ENCODE results near the gene KRTAP22-1. TPM values are rescaled to one million over a fixed set of nuclear protein-coding genes. Genes with fewer than 3 reads are reported as not detected.

KRTAP22-1 gene
- total RNA-seq, 2 donors from 2014 or later, result not detected

DNA sequence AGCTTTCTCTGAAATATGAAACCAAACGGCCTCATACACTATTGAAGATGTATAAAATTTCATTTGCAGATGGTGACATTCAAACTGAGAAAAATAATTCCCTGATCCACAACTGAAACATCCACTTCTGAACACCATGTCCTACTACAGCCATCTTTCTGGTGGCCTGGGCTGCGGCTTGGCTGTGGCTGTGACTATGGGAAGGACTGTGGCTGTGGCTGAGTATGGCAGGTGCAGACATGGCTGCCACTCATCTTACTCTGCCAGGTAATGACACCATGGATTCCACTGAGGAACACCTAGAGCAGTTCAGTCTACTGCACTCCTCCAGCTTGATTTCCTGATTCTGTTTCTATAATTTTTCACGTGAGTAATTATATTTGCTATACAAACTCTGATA lies 19.6 kb downstream of the KRTAP22-1 start, which contains the start of gene KRTAP20-4:
Gene KRTAP20-4 (plus strand): TSS at position 106 of the 400 bp plus-strand sequence.
- DNase-seq (no peak), ATAC-seq (no peak)
- intact Hi-C loops (cut with DNase I, micrococcal nuclease), result no loop called here

- intact Hi-C loops (cut with DNase I, micrococcal nuclease), result no loop called here
- ATAC-seq (no peak), DNase-seq (no peak)
These were observed 22.5 kb downstream of the KRTAP22-1 start for GRCh38 chr21:30623362-30623761.

- ATAC-seq, result no peak
- intact Hi-C loops (cut with DNase I, micrococcal nuclease), result no loop called here
- DNase-seq, result no peak
These were observed 24.7 kb downstream of the KRTAP22-1 start for GRCh38 chr21:30625449-30626165.

DNA sequence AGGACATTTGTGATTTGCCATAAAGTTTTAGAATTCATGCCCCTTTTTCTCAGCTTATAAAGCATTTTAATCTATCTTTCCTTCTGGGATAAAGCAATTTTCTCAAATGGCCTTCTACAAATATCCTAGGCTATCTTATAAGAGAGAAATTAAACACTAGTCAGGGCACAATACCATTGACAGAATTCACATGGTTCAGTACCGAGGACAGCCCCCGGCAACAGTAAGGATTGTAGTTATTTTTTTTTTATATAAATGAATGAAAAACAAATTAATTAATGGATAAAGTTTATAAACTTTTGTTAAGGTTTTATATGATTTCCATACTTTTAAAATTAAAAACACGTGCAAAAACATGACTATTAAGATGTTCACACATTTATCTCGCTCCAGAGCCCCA lies 27.2 kb downstream of the KRTAP22-1 start:
- intact Hi-C loops (cut with DNase I, micrococcal nuclease), result no loop called here
- DNase-seq (no peak), ATAC-seq (no peak)

- intact Hi-C loops (cut with DNase I, micrococcal nuclease), result no loop called here
- DNase-seq (no peak), ATAC-seq (no peak)
These were observed 28.3 kb downstream of the KRTAP22-1 start for GRCh38 chr21:30629200-30629599.

GRCh38 chr21:30634906-30635305 lies 34.0 kb downstream of the KRTAP22-1 start, which contains the start of gene KRTAP20-2:
KRTAP20-2 (plus strand) TSS chr21:30635206; CDS start chr21:30635264, 58 bp downstream.
- intact Hi-C loops (cut with DNase I, micrococcal nuclease), result no loop called here
- no peak for DNase-seq
- ATAC-seq, result no peak

DNA sequence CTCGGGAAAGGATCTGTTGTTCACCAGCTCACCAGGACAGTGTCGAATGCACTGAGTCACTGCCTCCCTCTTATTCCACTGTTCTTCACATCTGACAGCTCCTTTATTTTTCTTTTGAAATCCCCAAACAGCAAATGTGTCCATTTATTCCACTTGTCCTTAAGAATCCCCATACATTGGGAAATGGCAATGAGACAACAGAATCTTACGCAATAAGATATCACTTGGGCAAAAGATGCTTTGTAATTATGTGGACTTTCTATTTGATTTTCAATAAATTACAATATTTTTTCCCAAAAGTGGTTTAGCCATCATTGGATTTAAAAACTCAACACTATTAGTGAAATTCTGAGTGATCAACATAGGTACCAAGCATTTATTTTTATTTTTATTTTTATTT lies 37.8 kb downstream of the KRTAP22-1 start:
- intact Hi-C loops (cut with DNase I, micrococcal nuclease), result no loop called here
- DNase-seq, result no peak
- ATAC-seq, result no peak

- ATAC-seq (no peak), DNase-seq (no peak)
- intact Hi-C loops (cut with DNase I, micrococcal nuclease), result no loop called here
These were observed 41.7 kb downstream of the KRTAP22-1 start, which contains the start of gene KRTAP20-3 for GRCh38 chr21:30642564-30642963. KRTAP20-3 (plus strand) TSS chr21:30642864.

GRCh38 chr21:30646904-30647414 lies 46.1 kb downstream of the KRTAP22-1 start:
- ATAC-seq, result no peak
- intact Hi-C loops (cut with DNase I, micrococcal nuclease), result no loop called here
- DNase-seq, result no peak

Other genes starting within 250 kb of the KRTAP22-1 start
- gene KRTAP13-2, start 228.8 kb upstream of the KRTAP22-1 start, total RNA-seq, result 1 to 10 TPM; 1.9 to 10.0 TPM
- gene KRTAP13-1, start 205.1 kb upstream of the KRTAP22-1 start, total RNA-seq, result not detected
- not detected for gene KRTAP13-3, start 175.2 kb upstream of the KRTAP22-1 start, total RNA-seq
- gene KRTAP13-4, start 170.9 kb upstream of the KRTAP22-1 start, total RNA-seq, result not detected
- gene KRTAP15-1, start 160.8 kb upstream of the KRTAP22-1 start, total RNA-seq, result not detected
- gene KRTAP19-1, start 120.7 kb upstream of the KRTAP22-1 start, total RNA-seq, result not detected
- not detected for gene KRTAP19-2, start 113.7 kb upstream of the KRTAP22-1 start, total RNA-seq
- gene KRTAP19-3, start 109.1 kb upstream of the KRTAP22-1 start, total RNA-seq, result not detected
- not detected for gene KRTAP19-4, start 103.9 kb upstream of the KRTAP22-1 start, total RNA-seq
- gene KRTAP19-5, start 98.9 kb upstream of the KRTAP22-1 start, total RNA-seq, result not detected
- gene KRTAP19-6, start 59.2 kb upstream of the KRTAP22-1 start, total RNA-seq, result not detected
- not detected for gene KRTAP19-7, start 39.8 kb upstream of the KRTAP22-1 start, total RNA-seq
- gene KRTAP22-2, start 10.7 kb upstream of the KRTAP22-1 start, total RNA-seq, result not detected
- not detected for gene KRTAP6-3, start 8.6 kb upstream of the KRTAP22-1 start, total RNA-seq
- gene KRTAP6-2, start 2.2 kb upstream of the KRTAP22-1 start, total RNA-seq, result not detected
- not detected for gene KRTAP6-1, start 12.8 kb downstream of the KRTAP22-1 start, total RNA-seq
- not detected for gene KRTAP20-1, start 15.3 kb downstream of the KRTAP22-1 start, total RNA-seq
- not detected for gene KRTAP20-4, start 19.5 kb downstream of the KRTAP22-1 start, total RNA-seq
- not detected for gene KRTAP20-2, start 34.1 kb downstream of the KRTAP22-1 start, total RNA-seq
- gene KRTAP20-3, start 41.8 kb downstream of the KRTAP22-1 start, total RNA-seq, result not detected
- gene KRTAP21-3, start 117.7 kb downstream of the KRTAP22-1 start, total RNA-seq, result not detected
- not detected for gene KRTAP21-2, start 146.2 kb downstream of the KRTAP22-1 start, total RNA-seq
- not detected for gene KRTAP21-1, start 154.3 kb downstream of the KRTAP22-1 start, total RNA-seq
- gene KRTAP8-1, start 212.2 kb downstream of the KRTAP22-1 start, total RNA-seq, result not detected
- not detected for gene KRTAP7-1, start 228.7 kb downstream of the KRTAP22-1 start, total RNA-seq

All from left colon (tissue), 2 donors.